Esophagus squamous epithelium (tissue), 5 donors: ENCODE results near the gene FAM131C. TPM values are rescaled to one million over a fixed set of nuclear protein-coding genes. Genes with fewer than 3 reads are reported as not detected.
"Not testable (repeated sequence)": the region's sequence is repeated elsewhere in the genome, so short reads cannot be mapped to it uniquely, and the experiment has no call there.

Experiments
- DNase-seq: peaks from one replicate; lab custom pipeline; 2025; lab: John Stamatoyannopoulos, UW
- H3K27ac ChIP-seq, 4 donors: fragments of 200-600 bp; sonication (generic); one replicate each; pipeline ENCODE4 v1.5.1; 2016 to 2019; ENCODE audit warnings: mild to moderate bottlenecking in 1 of 4
- H3K27me3 ChIP-seq, 4 donors: fragments of 200-600 bp; sonication (generic); 1 replicate in 3 of 4; 2 replicates in 1 of 4; pipeline versions ENCODE4 v1.5.1 to v1.6.0; 2017 to 2021; ENCODE audit warnings: antibody characterized with exemption in 1 of 4
- H3K36me3 ChIP-seq, 3 donors: fragments of 200-600 bp; sonication (generic); one replicate each; pipeline ENCODE4 v1.5.1; 2016 to 2019
- H3K4me1 ChIP-seq, 3 donors: fragments of 200-600 bp; sonication (generic); one replicate each; pipeline ENCODE4 v1.5.1; 2017 to 2019
- H3K4me3 ChIP-seq, 4 donors: fragments of 200-600 bp; sonication (generic); 1 replicate in 3 of 4; 2 replicates in 1 of 4; pipeline ENCODE4 v1.5.1; 2016 to 2019; ENCODE audit warnings: mild to moderate bottlenecking in 2 of 4, moderate library complexity in 1 of 4
- H3K9me3 ChIP-seq, 3 donors: fragments of 200-600 bp; sonication (generic); one replicate each; pipeline ENCODE4 v1.5.1; 2016 to 2019
- POLR2A ChIP-seq, 4 donors: fragments of 450-650 bp; IDR thresholded peaks; one replicate each; pipeline ENCODE4 v1.6.1; 2017; ENCODE audit warnings: antibody characterized with exemption in 4 of 4, mild to moderate bottlenecking in 4 of 4, moderate library complexity in 3 of 4
- WGBS, 2 donors: methylation state at CpG; one replicate each; pipeline ENCODE4 v1.1.5; 2018; 5-methylcytosine and 5-hydroxymethylcytosine counted together
- intact Hi-C: fragments of 100-400 bp; cut with DNase I; formaldehyde crosslinking; loops from one replicate; pipeline ENCODE4 v1.15.0; 2022
- total RNA-seq, 4 donors: library from RNA; depleted of rRNA; stranded (reverse); fragments of >200 nt; gene quantifications; one replicate each; pipeline ENCODE4 v1.1.0, GENCODE V29; 2016
- TF ChIP-seq, protein P1 (sequence below), 6 experiments: fragments of 450-650 bp in 4 of 6; fragments of 200-600 bp in 2 of 6; sonication (generic) in 2 of 6; IDR thresholded peaks; one replicate each; pipeline ENCODE4 v1.5.1; 2016 to 2019; ENCODE audit warnings: antibody characterized with exemption in 6 of 6, mild to moderate bottlenecking in 4 of 6, moderate library complexity in 4 of 6
- donor health status: DM: yes; HTN: yes; CAD: no.

The FAM131C gene
- total RNA-seq, 4 donors from 2014 or later, result 1.6 to 4.5 TPM; not detected in 2

GRCh38 chr1:16109571-16109970, 36.1 kb upstream of the FAM131C start:
- Histone ChIP-seq H3K36me3 (no peaks in the 10 kb centered on the region), H3K9me3 (peaks cover 0 to 16% (median 13%) of the 10 kb centered on the region in 3 donors), H3K27ac (no peak overlapping the region), H3K27me3 (peaks cover 0 to 5% (median 0%) of the 10 kb centered on the region in 4 donors), H3K4me1 (peaks cover 0 to 43% (median 19%) of the 10 kb centered on the region in 3 donors), H3K4me3 (no peak overlapping the region)
- no peak for DNase-seq
- TF ChIP-seq POLR2A (IDR thresholded peaks at IDR 0.05), result no peak
- TF ChIP-seq, protein P1, sequence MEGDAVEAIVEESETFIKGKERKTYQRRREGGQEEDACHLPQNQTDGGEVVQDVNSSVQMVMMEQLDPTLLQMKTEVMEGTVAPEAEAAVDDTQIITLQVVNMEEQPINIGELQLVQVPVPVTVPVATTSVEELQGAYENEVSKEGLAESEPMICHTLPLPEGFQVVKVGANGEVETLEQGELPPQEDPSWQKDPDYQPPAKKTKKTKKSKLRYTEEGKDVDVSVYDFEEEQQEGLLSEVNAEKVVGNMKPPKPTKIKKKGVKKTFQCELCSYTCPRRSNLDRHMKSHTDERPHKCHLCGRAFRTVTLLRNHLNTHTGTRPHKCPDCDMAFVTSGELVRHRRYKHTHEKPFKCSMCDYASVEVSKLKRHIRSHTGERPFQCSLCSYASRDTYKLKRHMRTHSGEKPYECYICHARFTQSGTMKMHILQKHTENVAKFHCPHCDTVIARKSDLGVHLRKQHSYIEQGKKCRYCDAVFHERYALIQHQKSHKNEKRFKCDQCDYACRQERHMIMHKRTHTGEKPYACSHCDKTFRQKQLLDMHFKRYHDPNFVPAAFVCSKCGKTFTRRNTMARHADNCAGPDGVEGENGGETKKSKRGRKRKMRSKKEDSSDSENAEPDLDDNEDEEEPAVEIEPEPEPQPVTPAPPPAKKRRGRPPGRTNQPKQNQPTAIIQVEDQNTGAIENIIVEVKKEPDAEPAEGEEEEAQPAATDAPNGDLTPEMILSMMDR (IDR thresholded peaks at IDR 0.05), result no peak
- no CpG with 5 or more reads among the region's 1 CpG for WGBS, 2 donors
- intact Hi-C loops, result no loop called here

- H3K27ac ChIP-seq, DNase-seq, H3K4me3 ChIP-seq, intact Hi-C loops, H3K36me3 ChIP-seq, H3K27me3 ChIP-seq: not testable (repeated sequence)
- H3K9me3 ChIP-seq, result peaks cover 0 to 16% (median 13%) of the 10 kb centered on the region in 3 donors
- H3K4me1 ChIP-seq, result peaks cover 0 to 41% (median 19%) of the 10 kb centered on the region in 3 donors
- 60 to 82% methylated on average over 5 of the region's 5 CpGs for WGBS, 2 donors
Measured at GRCh38 chr1:16107039-16107438, 33.6 kb upstream of the FAM131C start.

GRCh38 chr1:16101623-16102022, 28.2 kb upstream of the FAM131C start:
- Histone ChIP-seq H3K4me1 (peaks cover 0 to 16% (median 3%) of the 10 kb centered on the region in 3 donors), H3K36me3 (no peaks in the 10 kb centered on the region), H3K27ac (no peak overlapping the region), H3K9me3 (peaks cover 0 to 5% (median 0%) of the 10 kb centered on the region in 3 donors), H3K27me3 (no peaks in the 10 kb centered on the region), H3K4me3 (no peak overlapping the region)
- WGBS, 2 donors, result 78 to 81% methylated on average over 9 of the region's 9 CpGs
- no peak for DNase-seq
- TF ChIP-seq, protein P1 (IDR thresholded peaks at IDR 0.05), result no peak
- TF ChIP-seq POLR2A (IDR thresholded peaks at IDR 0.05), result no peak
- intact Hi-C loops, result no loop called here

DNA sequence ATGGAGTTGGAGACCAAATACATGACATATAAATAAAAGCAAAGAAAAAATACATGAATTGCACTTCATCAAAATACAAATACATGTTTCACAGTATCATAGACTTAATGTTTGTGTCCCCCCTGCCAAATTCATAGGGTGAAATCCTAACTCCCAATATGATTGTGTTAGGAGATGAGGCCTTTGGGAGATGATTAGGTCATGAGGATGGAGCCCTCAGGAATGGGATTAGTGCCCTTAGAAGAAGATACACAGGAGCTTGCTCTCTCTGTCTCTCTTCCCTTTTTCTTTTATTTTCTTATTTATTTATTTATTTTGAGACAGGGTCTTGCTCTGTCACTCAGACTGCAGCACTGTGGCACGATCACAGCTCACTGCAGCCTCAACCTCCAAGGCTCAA, 26.0 kb upstream of the FAM131C start:
- H3K4me3 ChIP-seq, result no peak overlapping the region
- intact Hi-C loops, result no loop called here
- TF ChIP-seq POLR2A (IDR thresholded peaks at IDR 0.05), result no peak
- TF ChIP-seq, protein P1 (IDR thresholded peaks at IDR 0.05), result no peak
- peaks cover 0 to 1% (median 0%) of the 10 kb centered on the region in 3 donors for H3K4me1 ChIP-seq
- peaks cover 0 to 8% (median 0%) of the 10 kb centered on the region in 4 donors for H3K27me3 ChIP-seq
- DNase-seq, result no peak
- no peaks in the 10 kb centered on the region for H3K36me3 ChIP-seq
- 71 to 100% methylated on average over 1 of the region's 1 CpG for WGBS, 2 donors
- no peak overlapping the region for H3K27ac ChIP-seq
- H3K9me3 ChIP-seq, result peaks cover 0 to 5% (median 0%) of the 10 kb centered on the region in 3 donors

DNA sequence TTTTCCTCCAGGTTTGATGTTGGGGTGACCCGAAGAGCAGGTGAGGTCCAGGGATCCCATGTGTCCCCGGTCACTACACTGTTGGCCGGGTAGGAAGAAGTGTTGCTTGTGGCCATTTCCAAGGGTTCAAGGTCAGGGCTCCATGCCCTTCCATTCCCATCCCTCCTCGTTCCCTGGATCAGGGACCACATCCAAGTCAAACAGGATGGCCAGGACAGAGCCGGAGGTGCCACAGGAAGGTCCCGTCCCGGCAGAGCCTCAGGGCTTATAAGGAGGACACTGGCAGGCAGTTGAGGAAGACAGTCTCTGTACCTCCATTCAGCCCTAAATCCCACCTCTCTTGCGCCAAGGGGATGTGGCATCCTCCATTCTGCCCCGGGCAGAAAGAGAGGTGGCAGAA, 22.0 kb upstream of the FAM131C start:
- H3K9me3 ChIP-seq, result peaks cover 0 to 5% (median 0%) of the 10 kb centered on the region in 3 donors
- H3K27ac ChIP-seq, result no peak overlapping the region
- H3K27me3 ChIP-seq, result peaks cover 0 to 8% (median 0%) of the 10 kb centered on the region in 4 donors
- no peak for DNase-seq
- no peak overlapping the region for H3K4me3 ChIP-seq
- TF ChIP-seq POLR2A (IDR thresholded peaks at IDR 0.05), result no peak
- TF ChIP-seq, protein P1 (IDR thresholded peaks at IDR 0.05), result no peak
- no peaks in the 10 kb centered on the region for H3K36me3 ChIP-seq
- WGBS, 2 donors, result 66 to 68% methylated on average over 2 to 3 of the region's 9 CpGs
- intact Hi-C loops, result no loop called here
- H3K4me1 ChIP-seq, result peaks cover 18 to 26% (median 22%) of the 10 kb centered on the region in 3 donors
